Fibroblast of skin of back (primary cell): ENCODE data around the gene GPR107.

Experiments used
- DNase-seq: peaks from one replicate; pipeline ENCODE4 v3.0.0-alpha.2; 2013

The GPR107 gene

DNA sequence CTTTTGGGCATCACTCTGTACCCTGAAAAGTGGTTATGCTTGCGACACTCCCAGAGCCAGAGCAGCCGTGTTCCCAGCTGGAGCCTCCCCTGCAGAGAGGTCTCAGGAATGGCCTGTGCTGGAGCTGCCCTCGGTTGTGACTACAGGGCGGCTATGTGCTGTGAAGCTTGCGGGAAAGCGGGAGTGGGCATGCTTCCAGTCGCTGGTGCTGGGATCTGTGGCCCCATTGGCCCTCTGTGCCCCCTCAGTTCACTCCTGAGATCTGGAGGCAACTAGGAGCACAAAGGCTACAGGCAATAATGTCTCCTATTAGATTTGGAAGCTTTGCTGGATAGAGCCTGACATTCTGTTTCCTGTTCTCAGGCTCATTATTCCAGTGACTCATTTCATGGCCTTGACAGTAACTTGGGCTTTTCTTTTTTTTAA lies 56.9 kb downstream of the GPR107 start:
- peak; percentile 59 for DNase-seq

DNA sequence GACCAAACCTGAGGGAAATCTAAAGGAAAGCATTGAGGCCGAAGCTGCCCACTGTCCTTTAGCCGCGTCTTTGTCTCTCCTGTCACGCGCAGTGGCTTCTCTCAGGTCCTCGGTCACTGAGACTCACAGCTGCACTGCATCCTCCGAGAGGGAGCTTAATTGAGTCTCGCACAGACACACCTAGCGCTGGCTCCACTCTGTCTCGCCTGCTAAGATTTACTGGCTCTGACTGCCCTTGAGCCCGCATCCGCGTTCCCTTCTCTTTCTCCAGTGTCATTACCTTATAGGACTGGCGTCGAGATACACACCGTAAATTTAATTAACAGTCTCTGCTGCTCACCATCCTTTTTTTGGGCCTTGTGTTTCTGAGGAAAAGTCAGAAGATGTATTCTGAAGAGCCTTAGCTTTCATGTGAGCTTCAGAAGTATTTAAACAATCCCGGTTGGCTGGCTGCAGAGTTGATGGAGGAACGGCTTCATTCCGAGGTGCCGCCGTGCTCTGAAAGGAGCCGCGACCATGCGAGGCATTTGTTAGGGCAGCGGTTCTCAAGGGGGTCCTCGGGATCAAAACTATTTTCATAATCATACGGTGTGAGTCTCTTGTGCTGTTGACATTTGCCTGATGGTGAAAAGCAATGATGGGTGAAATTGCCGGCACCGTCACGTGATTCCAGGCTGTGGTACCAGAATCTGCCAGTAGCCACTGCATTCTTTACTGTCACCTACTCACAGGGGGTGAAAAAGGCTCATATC lies 58.3 kb downstream of the GPR107 start:
- DNase-seq: no peak

DNA sequence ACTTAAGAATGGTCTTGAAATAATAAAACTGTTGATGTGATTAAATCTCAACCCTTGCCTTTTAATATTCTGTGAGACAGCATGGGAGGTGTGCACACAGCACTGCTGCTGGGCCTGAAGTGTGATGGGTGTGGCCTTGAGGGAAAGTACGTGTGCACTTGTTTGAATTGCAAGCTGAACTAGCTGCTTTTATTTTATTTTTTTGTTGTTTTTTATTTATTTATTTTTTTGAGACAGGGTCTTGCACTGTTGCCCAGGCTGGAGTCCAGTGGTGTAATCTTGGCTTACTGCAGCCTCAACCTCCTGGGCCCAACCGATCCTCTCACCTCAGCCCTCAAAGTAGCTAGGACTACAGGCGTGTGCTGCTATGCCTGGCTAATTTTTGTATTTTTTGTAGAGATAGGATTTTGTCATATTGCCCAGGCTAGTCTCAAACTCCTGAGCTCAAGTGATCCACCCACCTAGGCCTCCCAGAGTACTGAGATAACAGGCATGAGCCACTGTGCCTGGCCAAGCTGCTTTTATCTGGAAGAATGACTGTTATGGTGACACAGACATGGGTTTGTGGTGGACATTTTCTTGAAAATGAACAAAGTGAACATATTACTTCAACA lies 58.9 kb downstream of the GPR107 start:
- DNase-seq: no peak

- no peak for DNase-seq
Measured at GRCh38 chr9:130114741-130115140, 61.0 kb downstream of the GPR107 start.

GRCh38 chr9:130116346-130116745 lies 62.6 kb downstream of the GPR107 start:
- no peak for DNase-seq

DNA sequence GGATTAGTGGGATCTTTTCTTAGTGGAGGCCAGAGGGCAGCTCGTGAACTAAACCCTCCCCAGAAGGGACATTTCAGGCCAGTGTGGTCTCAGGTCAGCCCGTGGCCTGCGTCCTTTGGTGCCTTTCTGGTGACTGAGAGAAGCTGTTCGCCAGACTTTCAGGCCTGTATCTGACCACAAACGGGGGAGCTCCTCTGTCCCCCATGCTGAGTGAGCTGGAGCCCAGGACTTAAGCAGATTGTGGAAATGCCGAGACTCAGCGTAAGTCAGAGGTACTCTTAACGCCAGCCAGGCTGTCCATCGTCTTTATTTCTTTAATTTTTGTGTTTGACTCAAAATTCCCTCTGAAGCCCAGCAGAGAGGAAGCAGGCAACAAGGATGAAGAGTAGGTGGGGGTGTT lies 63.7 kb downstream of the GPR107 start:
- DNase-seq: no peak

GRCh38 chr9:130117816-130118632 lies 64.3 kb downstream of the GPR107 start:
- DNase-seq: peak; percentile 92

DNA sequence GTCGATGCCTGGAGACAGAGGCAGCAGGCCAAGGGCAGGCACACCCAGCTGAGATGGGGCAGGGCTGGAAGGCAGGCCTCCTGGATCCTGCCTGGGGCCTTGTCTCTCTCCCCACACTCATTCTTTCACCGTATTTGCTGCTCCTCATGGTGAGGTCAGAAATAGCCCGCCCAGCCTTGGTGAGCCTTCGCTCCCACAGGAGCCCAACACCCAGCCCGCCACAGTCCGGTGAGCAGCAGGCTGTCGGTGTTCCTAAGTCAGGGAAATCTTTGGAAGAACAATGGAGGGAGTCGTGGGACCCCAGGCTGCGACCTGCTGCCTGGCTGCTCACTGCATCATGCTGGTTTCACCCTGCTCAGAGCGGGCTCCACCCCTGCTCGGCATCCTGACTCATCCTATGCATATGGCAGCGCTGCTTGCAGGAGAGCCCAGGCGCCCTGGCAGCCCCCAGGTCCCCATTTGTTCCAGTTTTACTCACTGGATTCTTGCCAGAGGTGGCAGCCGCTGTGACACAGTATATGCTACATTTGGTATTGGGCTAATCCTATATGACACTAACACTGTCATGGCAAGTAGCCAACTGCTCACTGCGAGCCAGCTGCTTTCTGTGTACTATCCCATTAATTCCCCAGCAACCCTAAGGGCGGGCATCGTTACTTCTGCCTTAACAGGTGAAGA lies 65.3 kb downstream of the GPR107 start:
- peak; percentile 86 for DNase-seq

GRCh38 chr9:130119519-130120298 lies 66.0 kb downstream of the GPR107 start:
- DNase-seq: peak; percentile 17

DNA sequence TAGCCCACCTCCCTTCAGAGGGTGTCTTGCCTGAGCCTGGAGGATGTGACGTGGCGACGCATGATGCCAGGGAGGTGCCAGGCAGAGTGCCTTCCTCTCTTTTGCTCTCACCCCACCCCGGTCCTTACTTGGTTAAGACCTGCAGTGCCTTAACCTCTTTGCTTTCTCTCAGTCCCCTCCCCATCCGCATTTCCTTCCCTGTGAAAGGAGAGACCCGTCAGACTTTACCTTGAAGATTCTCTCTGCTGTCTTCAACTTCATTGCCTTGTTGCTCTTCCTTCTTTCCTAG lies 66.5 kb downstream of the GPR107 start:
- no peak for DNase-seq

GRCh38 chr9:130120832-130121231 lies 67.1 kb downstream of the GPR107 start:
- no peak for DNase-seq

- no peak for DNase-seq
Measured at GRCh38 chr9:130122456-130122855, 68.8 kb downstream of the GPR107 start.

DNA sequence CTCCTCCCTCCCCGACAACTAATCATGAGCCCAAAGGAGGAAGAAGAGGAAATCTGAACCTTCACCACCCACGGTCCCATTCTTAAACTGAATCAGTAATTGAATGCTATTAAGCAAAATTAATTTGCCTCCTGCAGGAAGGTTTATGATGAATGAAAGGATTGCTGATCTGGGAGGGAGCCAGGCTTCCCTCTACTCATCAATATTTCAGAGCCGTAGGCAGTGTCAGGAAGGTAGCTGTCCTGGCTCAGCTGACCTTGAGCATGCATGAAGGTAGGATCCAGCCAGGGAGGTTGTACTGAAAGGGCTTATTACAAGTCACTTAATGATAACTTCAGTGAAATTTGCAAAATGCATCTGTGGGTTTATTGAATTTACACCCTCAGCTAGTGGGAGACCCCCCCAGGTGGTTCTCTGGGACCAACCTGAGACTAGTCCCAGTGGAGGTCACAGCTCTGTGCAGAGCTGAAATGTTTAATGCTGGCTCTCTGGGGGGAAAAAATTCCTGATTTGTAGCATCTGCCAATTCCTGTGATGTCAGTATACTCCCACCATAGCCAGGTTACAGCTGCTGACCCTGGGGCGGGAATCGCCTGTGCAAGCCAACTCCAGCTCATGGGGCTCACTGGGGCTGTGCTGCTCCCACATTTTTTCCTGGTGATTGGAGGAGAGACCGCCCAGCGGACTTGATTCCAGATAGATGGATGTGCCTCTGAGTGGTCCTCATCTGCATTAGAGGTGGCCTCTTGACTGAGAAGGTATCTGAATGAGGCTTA lies 70.6 kb downstream of the GPR107 start:
- DNase-seq: no peak

DNA sequence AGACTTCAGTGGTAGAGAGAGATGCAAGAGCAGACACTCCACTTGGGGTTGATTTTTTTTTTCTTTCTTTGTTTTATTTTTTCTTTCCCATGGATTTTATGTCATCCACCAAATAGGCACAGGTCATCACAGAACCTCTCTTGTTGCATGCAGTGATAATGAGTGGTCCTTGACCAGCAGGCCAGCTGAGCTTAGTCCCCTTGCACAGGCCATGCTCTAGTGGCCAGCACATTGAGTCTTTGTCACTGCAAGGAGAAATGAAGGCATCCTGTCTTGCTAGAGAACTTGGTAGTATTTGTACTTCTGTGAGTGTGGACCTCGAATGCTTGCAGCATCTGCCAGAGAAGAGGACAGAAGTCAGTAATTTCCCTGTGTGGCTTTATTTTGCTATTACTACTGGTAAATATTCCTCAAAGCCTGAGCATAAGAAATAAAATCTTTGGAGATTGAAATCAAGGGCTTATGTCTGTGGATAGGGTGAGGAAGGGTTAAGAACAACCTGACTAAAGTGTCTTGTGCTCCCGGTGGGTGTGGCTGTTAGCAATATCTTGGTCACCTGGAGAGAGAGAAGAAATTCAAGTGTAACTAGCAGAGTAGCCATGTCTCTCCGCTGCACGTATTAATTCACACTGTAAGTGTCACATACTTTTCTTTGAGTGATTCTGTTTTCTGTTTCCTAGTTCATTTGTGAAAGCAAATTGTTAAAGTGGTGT lies 73.2 kb downstream of the GPR107 start:
- no peak for DNase-seq

- DNase-seq: no peak
Measured at GRCh38 chr9:130128251-130128650, 74.5 kb downstream of the GPR107 start.

DNA sequence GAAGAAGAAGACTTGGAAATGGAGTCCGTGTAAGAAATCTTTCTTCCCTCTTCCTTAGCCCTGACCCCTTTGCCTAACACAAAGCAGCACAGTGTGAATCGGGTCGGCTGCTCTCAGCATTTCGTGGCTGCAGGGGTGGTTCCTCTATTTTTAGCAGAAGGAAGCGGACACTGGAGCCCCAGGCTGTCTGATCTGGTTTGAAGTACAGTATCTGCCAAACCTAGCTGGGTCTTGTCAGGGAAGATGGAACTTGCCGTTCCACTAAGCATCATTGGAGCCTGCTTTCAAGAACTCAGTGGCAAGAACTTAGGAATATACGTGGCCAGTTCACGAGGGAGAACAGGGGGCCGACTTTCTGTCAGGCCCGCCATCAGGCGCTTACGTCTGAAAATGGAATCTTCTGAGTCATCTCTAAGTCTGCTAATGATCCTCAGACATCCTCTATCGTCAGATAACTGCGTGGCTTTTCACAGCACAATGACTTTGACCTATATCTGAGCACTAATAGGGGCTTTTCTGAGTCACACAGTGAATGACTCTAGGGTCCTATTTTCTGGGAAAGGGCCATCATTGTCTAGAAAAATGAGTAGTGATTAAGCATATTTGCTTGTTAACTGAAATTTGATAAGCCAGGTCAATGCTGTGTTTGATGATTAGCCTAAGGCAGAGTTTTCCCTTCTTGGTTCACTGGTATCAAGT lies 75.2 kb downstream of the GPR107 start:
- DNase-seq: peak; percentile 83

- no peak for DNase-seq
Measured at GRCh38 chr9:130129432-130130061, 75.8 kb downstream of the GPR107 start.

- DNase-seq: no peak
Measured at GRCh38 chr9:130132746-130133145, 79.0 kb downstream of the GPR107 start.

GRCh38 chr9:130137081-130137640 lies 83.5 kb downstream of the GPR107 start:
- no peak for DNase-seq
